ENCODE results near the gene TTN.

- TF ChIP-seq, protein P1, sequence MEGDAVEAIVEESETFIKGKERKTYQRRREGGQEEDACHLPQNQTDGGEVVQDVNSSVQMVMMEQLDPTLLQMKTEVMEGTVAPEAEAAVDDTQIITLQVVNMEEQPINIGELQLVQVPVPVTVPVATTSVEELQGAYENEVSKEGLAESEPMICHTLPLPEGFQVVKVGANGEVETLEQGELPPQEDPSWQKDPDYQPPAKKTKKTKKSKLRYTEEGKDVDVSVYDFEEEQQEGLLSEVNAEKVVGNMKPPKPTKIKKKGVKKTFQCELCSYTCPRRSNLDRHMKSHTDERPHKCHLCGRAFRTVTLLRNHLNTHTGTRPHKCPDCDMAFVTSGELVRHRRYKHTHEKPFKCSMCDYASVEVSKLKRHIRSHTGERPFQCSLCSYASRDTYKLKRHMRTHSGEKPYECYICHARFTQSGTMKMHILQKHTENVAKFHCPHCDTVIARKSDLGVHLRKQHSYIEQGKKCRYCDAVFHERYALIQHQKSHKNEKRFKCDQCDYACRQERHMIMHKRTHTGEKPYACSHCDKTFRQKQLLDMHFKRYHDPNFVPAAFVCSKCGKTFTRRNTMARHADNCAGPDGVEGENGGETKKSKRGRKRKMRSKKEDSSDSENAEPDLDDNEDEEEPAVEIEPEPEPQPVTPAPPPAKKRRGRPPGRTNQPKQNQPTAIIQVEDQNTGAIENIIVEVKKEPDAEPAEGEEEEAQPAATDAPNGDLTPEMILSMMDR (IDR thresholded peaks at IDR 0.05) = no peak
- TF ChIP-seq EZH2phosphoT487 (IDR thresholded peaks at IDR 0.05) (no peak), EZH2 (IDR thresholded peaks at IDR 0.05) (no peak)
These were observed 99.7 kb downstream of the TTN start for GRCh38 chr2:178707476-178707875.
